ENCODE results near the gene RERG. TPM values are rescaled to one million over a fixed set of nuclear protein-coding genes. Genes with fewer than 3 reads are reported as not detected.

RERG gene
- 0.24 TPM in 1 of 2 replicates, not detected in the other for total RNA-seq

GRCh38 chr12:15220915-15221885 is at the start of gene RERG:
Gene RERG, minus strand, starts transcription at chr12:15221417. Its CDS starts 3,928 bp downstream, at chr12:15217489.

Other genes starting within 250 kb of the RERG start
- not detected in 2 replicates for gene PDE6H, start 248.4 kb downstream of the RERG start, total RNA-seq
- 0.24 and 0.65 TPM in 2 replicates for gene PTPRO, start 101.1 kb upstream of the RERG start, total RNA-seq